MM.1S (cell line): Measurements from ENCODE around the gene BORCS8.

Experiments
- DNase-seq: peaks from one replicate; pipeline ENCODE4 v3.0.0-alpha.2; 2015
- H2AFZ ChIP-seq: fragments of 300-600 bp; sonication (generic); 2 replicates; pipeline ENCODE4 v1.6.0; 2016; ENCODE audit warnings: antibody characterized with exemption, low read length
- H3F3A ChIP-seq: fragments of 300-600 bp; sonication (generic); 2 replicates; pipeline ENCODE4 v1.6.1; 2016; ENCODE audit warnings: mild to moderate bottlenecking, antibody characterized with exemption, low read length, moderate library complexity, mixed read lengths; ENCODE audit not compliant: insufficient read depth
- H3K27ac ChIP-seq: fragments of 300-600 bp; sonication (generic); 2 replicates; pipeline ENCODE4 v1.5.1; 2016; ENCODE audit warnings: mild to moderate bottlenecking, low read length
- H3K27me3 ChIP-seq: fragments of 300-600 bp; sonication (generic); replicated peaks from 2 replicates; pipeline ENCODE4 v1.6.0; 2016; ENCODE audit warnings: low read length; ENCODE audit not compliant: insufficient read depth
- H3K36me3 ChIP-seq: fragments of 300-600 bp; sonication (generic); replicated peaks from 2 replicates; pipeline ENCODE4 v1.6.1; 2016; ENCODE audit warnings: mild to moderate bottlenecking, low read length, mixed read lengths; ENCODE audit not compliant: insufficient read depth
- H3K4me1 ChIP-seq: fragments of 300-600 bp; sonication (generic); 2 replicates; pipeline ENCODE4 v1.6.1; 2016; ENCODE audit warnings: low read length, mixed read lengths
- H3K4me2 ChIP-seq: fragments of 300-600 bp; sonication (generic); 2 replicates; pipeline ENCODE4 v1.6.0; 2016; ENCODE audit warnings: low read depth, low read length
- H3K4me3 ChIP-seq: fragments of 300-600 bp; sonication (generic); 2 replicates; pipeline ENCODE4 v1.5.1; 2016; ENCODE audit warnings: low read length, mixed read lengths
- H3K79me2 ChIP-seq: fragments of 300-600 bp; sonication (generic); 2 replicates; pipeline ENCODE4 v1.6.1; 2016; ENCODE audit warnings: mixed run types, low read length, mixed read lengths
- H3K9ac ChIP-seq: fragments of 300-600 bp; sonication (generic); 2 replicates; pipeline ENCODE4 v1.6.1; 2016; ENCODE audit warnings: low read length, mixed read lengths
- H3K9me2 ChIP-seq: fragments of 300-600 bp; sonication (generic); replicated peaks from 2 replicates; pipeline ENCODE4 v1.6.1; 2016; ENCODE audit warnings: mild to moderate bottlenecking, low read length, mixed read lengths; ENCODE audit not compliant: insufficient read depth
- H3K9me3 ChIP-seq: fragments of 300-600 bp; sonication (generic); replicated peaks from 2 replicates; pipeline ENCODE4 v1.6.1; 2016; ENCODE audit warnings: mild to moderate bottlenecking, low read length, mixed read lengths; ENCODE audit not compliant: insufficient read depth
- H4K20me1 ChIP-seq: fragments of 300-600 bp; sonication (generic); 2 replicates; pipeline ENCODE4 v1.6.1; 2016; ENCODE audit warnings: mild to moderate bottlenecking, low read length, moderate library complexity, mixed read lengths; ENCODE audit not compliant: insufficient read depth
- EZH2 ChIP-seq: fragments of 300-600 bp; sonication (generic); optimal IDR thresholded peaks from 2 replicates; pipeline ENCODE3; 2017; ENCODE audit warnings: low read depth, mild to moderate bottlenecking, antibody characterized with exemption, low read length, mixed read lengths
- EZH2phosphoT487 ChIP-seq: fragments of 300-600 bp; sonication (generic); IDR thresholded peaks from 2 replicates; pipeline ENCODE4 v1.6.1; 2018; ENCODE audit warnings: antibody characterized with exemption, low read length
- TF ChIP-seq, protein P1 (sequence below): fragments of 300-600 bp; sonication (generic); IDR thresholded peaks from 2 replicates; pipeline ENCODE4 v1.5.1; 2016; ENCODE audit warnings: antibody characterized with exemption, low read length, mixed read lengths

The BORCS8 gene

GRCh38 chr19:19134687-19135158 is 57.2 kb downstream of the BORCS8 start:
- Histone ChIP-seq H3K9me3 (no peaks in the 10 kb centered on the region), H3K36me3 (no peaks in the 10 kb centered on the region), H3K27ac (no peak overlapping the region), H3K79me2 (peaks cover 11% of the 10 kb centered on the region), H3K27me3 (no peaks in the 10 kb centered on the region), H2AFZ (no peak overlapping the region), H3F3A (no peaks in the 10 kb centered on the region), H3K4me2 (peak overlapping the region; percentile 48; the same call in 1 of the 2 replicates), H3K9ac (peak overlapping the region; percentile 7; the same call in 1 of the 2 replicates), H3K4me3 (peak overlapping the region; percentile 36), H3K4me1 (peaks cover 5% of the 10 kb centered on the region), H3K9me2 (no peaks in the 10 kb centered on the region), H4K20me1 (no peaks in the 10 kb centered on the region)
- peak; percentile 58 for DNase-seq
- TF ChIP-seq, protein P1, sequence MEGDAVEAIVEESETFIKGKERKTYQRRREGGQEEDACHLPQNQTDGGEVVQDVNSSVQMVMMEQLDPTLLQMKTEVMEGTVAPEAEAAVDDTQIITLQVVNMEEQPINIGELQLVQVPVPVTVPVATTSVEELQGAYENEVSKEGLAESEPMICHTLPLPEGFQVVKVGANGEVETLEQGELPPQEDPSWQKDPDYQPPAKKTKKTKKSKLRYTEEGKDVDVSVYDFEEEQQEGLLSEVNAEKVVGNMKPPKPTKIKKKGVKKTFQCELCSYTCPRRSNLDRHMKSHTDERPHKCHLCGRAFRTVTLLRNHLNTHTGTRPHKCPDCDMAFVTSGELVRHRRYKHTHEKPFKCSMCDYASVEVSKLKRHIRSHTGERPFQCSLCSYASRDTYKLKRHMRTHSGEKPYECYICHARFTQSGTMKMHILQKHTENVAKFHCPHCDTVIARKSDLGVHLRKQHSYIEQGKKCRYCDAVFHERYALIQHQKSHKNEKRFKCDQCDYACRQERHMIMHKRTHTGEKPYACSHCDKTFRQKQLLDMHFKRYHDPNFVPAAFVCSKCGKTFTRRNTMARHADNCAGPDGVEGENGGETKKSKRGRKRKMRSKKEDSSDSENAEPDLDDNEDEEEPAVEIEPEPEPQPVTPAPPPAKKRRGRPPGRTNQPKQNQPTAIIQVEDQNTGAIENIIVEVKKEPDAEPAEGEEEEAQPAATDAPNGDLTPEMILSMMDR, result peak; percentile 22; the same call in 1 of the 2 replicates
- no peak for TF ChIP-seq EZH2

GRCh38 chr19:19133985-19134384 is 58.0 kb downstream of the BORCS8 start:
- Histone ChIP-seq H4K20me1 (no peaks in the 10 kb centered on the region), H3K9me2 (no peaks in the 10 kb centered on the region), H3K9me3 (no peaks in the 10 kb centered on the region), H3K9ac (no peak overlapping the region), H2AFZ (no peak overlapping the region), H3K4me2 (no peak overlapping the region), H3K27me3 (no peaks in the 10 kb centered on the region), H3K27ac (no peak overlapping the region), H3F3A (no peaks in the 10 kb centered on the region), H3K36me3 (no peaks in the 10 kb centered on the region), H3K4me3 (no peak overlapping the region), H3K4me1 (peaks cover 5% of the 10 kb centered on the region), H3K79me2 (peaks cover 11% of the 10 kb centered on the region)
- no peak for DNase-seq
- TF ChIP-seq, protein P1, result no peak
- TF ChIP-seq EZH2 (no peak), EZH2phosphoT487 (no peak)

DNA sequence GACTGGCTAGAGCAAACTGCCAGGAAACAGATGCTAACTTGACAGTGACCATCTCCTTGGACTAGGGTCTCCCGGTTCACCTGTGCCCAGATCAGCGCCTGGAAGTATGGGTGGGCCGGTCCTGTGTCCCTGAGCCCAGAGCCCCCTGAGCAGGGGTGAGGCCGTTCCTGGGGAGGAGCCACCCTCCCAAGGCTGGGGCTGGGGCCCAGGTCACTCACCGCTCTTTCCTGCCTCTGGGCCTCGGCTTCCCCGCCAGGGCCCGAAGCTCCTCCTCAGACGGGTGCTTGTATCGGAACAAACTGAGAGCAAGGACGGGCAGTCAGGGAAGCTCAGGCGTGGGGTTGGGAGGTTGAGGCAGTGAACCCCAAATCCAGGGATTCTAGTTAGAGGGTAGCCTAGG is 59.0 kb downstream of the BORCS8 start:
- H3K79me2 ChIP-seq, result peaks cover 11% of the 10 kb centered on the region
- no peaks in the 10 kb centered on the region for H3K9me3 ChIP-seq
- DNase-seq, result no peak
- no peak for TF ChIP-seq EZH2
- TF ChIP-seq EZH2phosphoT487, result no peak
- TF ChIP-seq, protein P1, result no peak
- no peaks in the 10 kb centered on the region for H3K27me3 ChIP-seq
- H3K4me2 ChIP-seq, result no peak overlapping the region
- H3K9me2 ChIP-seq, result no peaks in the 10 kb centered on the region
- H3K36me3 ChIP-seq, result no peaks in the 10 kb centered on the region
- no peaks in the 10 kb centered on the region for H3F3A ChIP-seq
- H2AFZ ChIP-seq, result no peak overlapping the region
- H3K27ac ChIP-seq, result no peak overlapping the region
- H4K20me1 ChIP-seq, result no peaks in the 10 kb centered on the region
- no peak overlapping the region for H3K4me3 ChIP-seq
- H3K4me1 ChIP-seq, result peaks cover 5% of the 10 kb centered on the region
- H3K9ac ChIP-seq, result no peak overlapping the region
